HG02884 (cell line): ENCODE results near the gene FBXW8.

Source experiments
- ATAC-seq: cut with Tn5 transposase; IDR thresholded peaks from one replicate; pipeline ENCODE4 v1.9.1; 2021; ENCODE audit warnings: mild to moderate bottlenecking, moderate library complexity; ENCODE audit not compliant: unreplicated experiment

FBXW8 gene

GRCh38 chr12:117018276-117018675 is 107.5 kb downstream of the FBXW8 start:
- no peak for ATAC-seq

- no peak for ATAC-seq
Observed at GRCh38 chr12:117018685-117019084, 107.9 kb downstream of the FBXW8 start.

- ATAC-seq = no peak
Observed at GRCh38 chr12:117019866-117020265, 109.1 kb downstream of the FBXW8 start.

- no peak for ATAC-seq
Observed at GRCh38 chr12:117020536-117021220, 109.9 kb downstream of the FBXW8 start.

- ATAC-seq = no peak
Observed at GRCh38 chr12:117022465-117022864, 111.7 kb downstream of the FBXW8 start.

GRCh38 chr12:117023998-117024960 is 113.5 kb downstream of the FBXW8 start:
- ATAC-seq = no peak

- ATAC-seq = no peak
Observed at GRCh38 chr12:117024961-117025480, 114.3 kb downstream of the FBXW8 start.

- no peak for ATAC-seq
Observed at GRCh38 chr12:117025481-117026151, 114.9 kb downstream of the FBXW8 start.

- ATAC-seq = no peak
Observed at GRCh38 chr12:117026343-117026742, 115.6 kb downstream of the FBXW8 start.

GRCh38 chr12:117026921-117027250 is 116.1 kb downstream of the FBXW8 start:
- no peak for ATAC-seq

- no peak for ATAC-seq
Observed at GRCh38 chr12:117027251-117028086, 116.7 kb downstream of the FBXW8 start.

- no peak for ATAC-seq
Observed at GRCh38 chr12:117028254-117028653, 117.5 kb downstream of the FBXW8 start.

GRCh38 chr12:117030187-117030900 is 119.6 kb downstream of the FBXW8 start:
- ATAC-seq = no peak

- no peak for ATAC-seq
Observed at GRCh38 chr12:117031843-117032592, 121.3 kb downstream of the FBXW8 start.

GRCh38 chr12:117032593-117033381 is 122.0 kb downstream of the FBXW8 start:
- no peak for ATAC-seq

- ATAC-seq = no peak
Observed at GRCh38 chr12:117033382-117034221, 122.9 kb downstream of the FBXW8 start.

- ATAC-seq = no peak
Observed at GRCh38 chr12:117034249-117034648, 123.5 kb downstream of the FBXW8 start.
